Activated T-cell treated with anti-CD3 and anti-CD28 coated beads for 48 hours (primary cell): ENCODE measurements around the gene OLIG3.

Source experiments
- DNase-seq: peaks from one replicate; pipeline ENCODE4 v3.0.0-alpha.2; 2020; ENCODE audit warnings: low read depth

OLIG3 gene

GRCh38 chr6:137467211-137467610 is 27.0 kb downstream of the OLIG3 start:
- DNase-seq: no peak

- DNase-seq: no peak
Observed at GRCh38 chr6:137465378-137466009, 28.7 kb downstream of the OLIG3 start.

GRCh38 chr6:137452333-137452894 is 41.8 kb downstream of the OLIG3 start:
- no peak for DNase-seq

- DNase-seq: no peak
Observed at GRCh38 chr6:137443901-137444300, 50.3 kb downstream of the OLIG3 start.
